HepG2 (cell line): Measurements from ENCODE around the gene ZNF226. TPM values are rescaled to one million over a fixed set of nuclear protein-coding genes. Genes with fewer than 3 reads are reported as not detected.

Source experiments
- ATAD3A ChIP-seq: sonication (generic); formaldehyde crosslinking; IDR thresholded peaks from 2 replicates; pipeline ENCODE4 v1.4.0; 2020; ENCODE audit warnings: missing genetic modification reagents
- IKZF1 ChIP-seq: fragments of 450-650 bp; IDR thresholded peaks from 2 replicates; pipeline ENCODE4 v1.7.1; 2016
- KDM6A ChIP-seq: IDR thresholded peaks from 2 replicates; pipeline ENCODE4 v1.6.1; 2016; ENCODE audit warnings: low read depth
- MAF1 ChIP-seq: sonication (generic); formaldehyde crosslinking; IDR thresholded peaks from 2 replicates; pipeline ENCODE4 v1.5.0; 2020; ENCODE audit warnings: missing genetic modification reagents, borderline replicate concordance
- MEIS2 ChIP-seq: sonication (generic); formaldehyde crosslinking; IDR thresholded peaks from 2 replicates; pipeline ENCODE4 v1.9.0; 2021; ENCODE audit warnings: mild to moderate bottlenecking, missing genetic modification reagents
- MTA3 ChIP-seq: sonication (generic); formaldehyde crosslinking; IDR thresholded peaks from 2 replicates; pipeline ENCODE4 v1.4.0; 2020; ENCODE audit warnings: missing genetic modification reagents
- PRMT3 ChIP-seq: sonication (generic); formaldehyde crosslinking; IDR thresholded peaks from 2 replicates; pipeline ENCODE4 v1.8.1; 2022; ENCODE audit warnings: low read depth, mild to moderate bottlenecking, moderate library complexity, missing genetic modification reagents, borderline replicate concordance
- SOX13 ChIP-seq, 3 experiments: fragments of 450-650 bp in 1 of 3; sonication (generic) in 1 of 3; formaldehyde crosslinking in 1 of 3; IDR thresholded peaks in 2 of 3; conservative IDR thresholded peaks in 1 of 3; 2 replicates each; pipeline versions ENCODE4 v1.5.0 to v1.6.1; 2016 to 2020; ENCODE audit warnings: antibody characterized with exemption in 1 of 3, mild to moderate bottlenecking in 1 of 3, missing compliant biosample characterization in 1 of 3, missing genetic modification reagents in 1 of 3, moderate library complexity in 1 of 3
- TSC22D2 ChIP-seq: sonication (generic); formaldehyde crosslinking; IDR thresholded peaks from 2 replicates; pipeline ENCODE4 v1.5.1; 2020; ENCODE audit warnings: missing genetic modification reagents, mild to moderate bottlenecking, borderline replicate concordance
- ZNF232 ChIP-seq: sonication (generic); formaldehyde crosslinking; IDR thresholded peaks from 2 replicates; pipeline ENCODE4 v1.4.0; 2020; ENCODE audit warnings: missing genetic modification reagents, borderline replicate concordance
- ZNF34 ChIP-seq: sonication (generic); formaldehyde crosslinking; IDR thresholded peaks from 2 replicates; pipeline ENCODE4 v1.4.0; 2020; ENCODE audit warnings: mild to moderate bottlenecking, missing genetic modification reagents, borderline replicate concordance
- ZSCAN30 ChIP-seq: sonication (generic); formaldehyde crosslinking; IDR thresholded peaks from 2 replicates; pipeline ENCODE4 v1.5.0; 2020; ENCODE audit warnings: mild to moderate bottlenecking, missing genetic modification reagents
- polyA plus RNA-seq, 8 experiments: library from polyadenylated mRNA; depleted of rRNA in 3 of 8; stranded (reverse) in 7 of 8; unstranded in 1 of 8; fragments of >200 nt; fragmentation: Illumina TruSeq in 4 of 8; extraction: Trizol in 4 of 8; gene quantifications; 2 replicates each; pipeline versions ENCODE4 v1.2.1 to v1.2.3, GENCODE V29; 2011 to 2016; ENCODE audit warnings: low read depth in 4 of 8, missing spikeins in 1 of 8, mixed read lengths in 1 of 8; ENCODE audit not compliant: insufficient read depth in 1 of 8
- total RNA-seq, 5 experiments: library from RNA; depleted of rRNA; stranded (reverse); fragments of >200 nt; fragmentation: Illumina TruSeq; extraction: Trizol; gene quantifications; 2 replicates each; pipeline ENCODE4 v1.2.3, GENCODE V29; 2016; ENCODE audit warnings: low read depth in 1 of 5
- TF ChIP-seq, protein P1 (sequence below): IDR thresholded peaks from 2 replicates; pipeline ENCODE4 v1.6.1; 2016; ENCODE audit warnings: missing compliant biosample characterization, missing genetic modification reagents, borderline replicate concordance
- TF ChIP-seq, protein P2 (sequence below): fragments of 450-650 bp; IDR thresholded peaks from 2 replicates; pipeline ENCODE4 v1.6.1; 2016
- TF ChIP-seq, protein P3 (sequence below): sonication (generic); formaldehyde crosslinking; IDR thresholded peaks from 2 replicates; pipeline ENCODE4 v1.4.0; 2020; ENCODE audit warnings: missing genetic modification reagents

Gene ZNF226
- total and polyA plus RNA-seq, 2 of the 13 experiments (the other 11 are each of a cell fraction or from before 2014, with no cell fraction given): 8.3 to 16.0 TPM

DNA sequence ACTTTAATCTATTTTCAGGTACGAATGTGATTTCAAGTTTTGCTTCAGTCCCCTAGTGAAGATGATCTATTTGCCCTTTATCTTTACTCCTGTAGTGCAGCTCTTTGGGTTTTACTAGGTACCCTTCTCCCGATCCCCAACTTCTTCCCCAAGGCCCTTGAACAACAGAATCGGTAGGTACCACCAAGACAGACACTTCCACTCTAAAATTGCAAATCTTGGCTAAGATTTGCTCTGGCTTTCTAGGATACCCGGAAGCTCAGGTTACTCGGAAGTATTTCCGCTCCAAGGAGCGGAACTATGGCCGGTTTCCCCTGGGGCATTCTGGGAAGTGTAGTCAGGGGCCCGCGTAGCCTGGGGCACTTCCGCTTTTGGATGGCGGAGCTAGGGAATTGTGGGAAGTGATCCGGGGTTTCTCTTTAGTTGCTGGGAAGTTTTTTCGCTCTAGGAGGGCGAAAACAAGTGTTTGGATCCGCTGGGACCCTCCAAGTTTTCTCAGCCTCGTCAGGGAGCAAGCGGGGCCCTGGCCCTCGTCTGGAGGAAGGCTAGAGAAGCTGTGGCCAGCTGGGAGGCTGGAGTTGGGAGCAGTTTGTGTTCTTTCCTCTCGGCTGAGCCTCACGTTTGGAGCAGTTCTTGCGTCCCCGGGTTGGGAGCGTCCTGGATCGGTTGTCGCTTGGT lies 42.4 kb downstream of the ZNF226 start (continued):
- TF ChIP-seq TSC22D2 (CRISPR knock-in tag) (no peak), IKZF1 (no peak), ZNF232 (CRISPR knock-in tag) (no peak), SOX13 (IDR thresholded peaks at IDR 0.05) (no peak), SOX13 (CRISPR knock-in tag; conservative IDR thresholded peaks at IDR 0.05 in 1 of 2, IDR thresholded peaks at IDR 0.05 in 1 of 2) (0 out of 4 replicates have a peak, but pooled peaks of 1 of the 2 experiments have one; percentile 21), ATAD3A (CRISPR knock-in tag) (no peak), MEIS2 (CRISPR knock-in tag) (0 out of 2 replicates have a peak, but pooled peaks have one; percentile 26), PRMT3 (no peak), ZNF34 (CRISPR knock-in tag) (0 out of 2 replicates have a peak, but pooled peaks have one; percentile 63), MTA3 (CRISPR knock-in tag) (no peak), KDM6A (CRISPR knock-in tag) (no peak), MAF1 (no peak), ZSCAN30 (CRISPR knock-in tag) (no peak)
- TF ChIP-seq, protein P1, sequence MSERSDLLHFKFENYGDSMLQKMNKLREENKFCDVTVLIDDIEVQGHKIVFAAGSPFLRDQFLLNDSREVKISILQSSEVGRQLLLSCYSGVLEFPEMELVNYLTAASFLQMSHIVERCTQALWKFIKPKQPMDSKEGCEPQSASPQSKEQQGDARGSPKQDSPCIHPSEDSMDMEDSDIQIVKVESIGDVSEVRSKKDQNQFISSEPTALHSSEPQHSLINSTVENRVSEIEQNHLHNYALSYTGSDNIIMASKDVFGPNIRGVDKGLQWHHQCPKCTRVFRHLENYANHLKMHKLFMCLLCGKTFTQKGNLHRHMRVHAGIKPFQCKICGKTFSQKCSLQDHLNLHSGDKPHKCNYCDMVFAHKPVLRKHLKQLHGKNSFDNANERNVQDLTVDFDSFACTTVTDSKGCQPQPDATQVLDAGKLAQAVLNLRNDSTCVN: peak; percentile 31; the same call in 1 of the 2 replicates
- TF ChIP-seq, protein P2, sequence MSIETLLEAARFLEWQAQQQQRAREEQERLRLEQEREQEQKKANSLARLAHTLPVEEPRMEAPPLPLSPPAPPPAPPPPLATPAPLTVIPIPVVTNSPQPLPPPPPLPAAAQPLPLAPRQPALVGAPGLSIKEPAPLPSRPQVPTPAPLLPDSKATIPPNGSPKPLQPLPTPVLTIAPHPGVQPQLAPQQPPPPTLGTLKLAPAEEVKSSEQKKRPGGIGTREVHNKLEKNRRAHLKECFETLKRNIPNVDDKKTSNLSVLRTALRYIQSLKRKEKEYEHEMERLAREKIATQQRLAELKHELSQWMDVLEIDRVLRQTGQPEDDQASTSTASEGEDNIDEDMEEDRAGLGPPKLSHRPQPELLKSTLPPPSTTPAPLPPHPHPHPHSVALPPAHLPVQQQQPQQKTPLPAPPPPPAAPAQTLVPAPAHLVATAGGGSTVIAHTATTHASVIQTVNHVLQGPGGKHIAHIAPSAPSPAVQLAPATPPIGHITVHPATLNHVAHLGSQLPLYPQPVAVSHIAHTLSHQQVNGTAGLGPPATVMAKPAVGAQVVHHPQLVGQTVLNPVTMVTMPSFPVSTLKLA: no peak
- TF ChIP-seq, protein P3, sequence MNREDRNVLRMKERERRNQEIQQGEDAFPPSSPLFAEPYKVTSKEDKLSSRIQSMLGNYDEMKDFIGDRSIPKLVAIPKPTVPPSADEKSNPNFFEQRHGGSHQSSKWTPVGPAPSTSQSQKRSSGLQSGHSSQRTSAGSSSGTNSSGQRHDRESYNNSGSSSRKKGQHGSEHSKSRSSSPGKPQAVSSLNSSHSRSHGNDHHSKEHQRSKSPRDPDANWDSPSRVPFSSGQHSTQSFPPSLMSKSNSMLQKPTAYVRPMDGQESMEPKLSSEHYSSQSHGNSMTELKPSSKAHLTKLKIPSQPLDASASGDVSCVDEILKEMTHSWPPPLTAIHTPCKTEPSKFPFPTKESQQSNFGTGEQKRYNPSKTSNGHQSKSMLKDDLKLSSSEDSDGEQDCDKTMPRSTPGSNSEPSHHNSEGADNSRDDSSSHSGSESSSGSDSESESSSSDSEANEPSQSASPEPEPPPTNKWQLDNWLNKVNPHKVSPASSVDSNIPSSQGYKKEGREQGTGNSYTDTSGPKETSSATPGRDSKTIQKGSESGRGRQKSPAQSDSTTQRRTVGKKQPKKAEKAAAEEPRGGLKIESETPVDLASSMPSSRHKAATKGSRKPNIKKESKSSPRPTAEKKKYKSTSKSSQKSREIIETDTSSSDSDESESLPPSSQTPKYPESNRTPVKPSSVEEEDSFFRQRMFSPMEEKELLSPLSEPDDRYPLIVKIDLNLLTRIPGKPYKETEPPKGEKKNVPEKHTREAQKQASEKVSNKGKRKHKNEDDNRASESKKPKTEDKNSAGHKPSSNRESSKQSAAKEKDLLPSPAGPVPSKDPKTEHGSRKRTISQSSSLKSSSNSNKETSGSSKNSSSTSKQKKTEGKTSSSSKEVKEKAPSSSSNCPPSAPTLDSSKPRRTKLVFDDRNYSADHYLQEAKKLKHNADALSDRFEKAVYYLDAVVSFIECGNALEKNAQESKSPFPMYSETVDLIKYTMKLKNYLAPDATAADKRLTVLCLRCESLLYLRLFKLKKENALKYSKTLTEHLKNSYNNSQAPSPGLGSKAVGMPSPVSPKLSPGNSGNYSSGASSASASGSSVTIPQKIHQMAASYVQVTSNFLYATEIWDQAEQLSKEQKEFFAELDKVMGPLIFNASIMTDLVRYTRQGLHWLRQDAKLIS: no peak
